Measurements from ENCODE around the gene SETD1A. TPM values are rescaled to one million over a fixed set of nuclear protein-coding genes. Genes with fewer than 3 reads are reported as not detected.

SETD1A gene
- total and polyA plus RNA-seq, 2 donors from 2014 or later = 4.8 to 18.8 TPM

GRCh38 chr16:30925632-30925987 is 31.9 kb upstream of the SETD1A start:
- Histone ChIP-seq H3K4me1 (ENCODE audit: control insufficient read depth in 2 of 3, insufficient read depth in 2 of 3, low read depth in 1 of 3, low read length in 3 of 3) (peaks cover 0 to 4% (median 2%) of the 10 kb centered on the region in 3 donors), H3K9me3 (ENCODE audit: control insufficient read depth in 2 of 3, insufficient read depth in 1 of 3, low read length in 3 of 3) (no peaks in the 10 kb centered on the region), H3K27ac (ENCODE audit: low read depth in 2 of 2, low read length in 2 of 2) (no peak overlapping the region), H3K9ac (ENCODE audit: low read length in 3 of 3) (no peak overlapping the region), H3K27me3 (ENCODE audit: control insufficient read depth, insufficient read depth, low read length) (no peaks in the 10 kb centered on the region), H3K4me3 (ENCODE audit: low read length in 3 of 3) (no peak overlapping the region), H3K36me3 (ENCODE audit: control insufficient read depth in 2 of 3, insufficient read depth in 3 of 3, low read length in 3 of 3) (peaks cover 0 to 2% (median 0%) of the 10 kb centered on the region in 3 donors)
- no peak for FAIRE-seq
- peak in 2 of 5 donors; percentile 68 to 78 for DNase-seq
- intact Hi-C loops (cut with DNase I) = no loop called here
- no peak for TF ChIP-seq CTCF (IDR thresholded peaks at IDR 0.05; ENCODE audit: borderline replicate concordance, extremely low read depth, insufficient read depth)

- TF ChIP-seq CTCF (IDR thresholded peaks at IDR 0.05; ENCODE audit: borderline replicate concordance, extremely low read depth, insufficient read depth) = no peak
- intact Hi-C loops (cut with DNase I) = no loop called here
- FAIRE-seq (no peak), DNase-seq (peak in 1 of 5 donors; percentile 58)
- Histone ChIP-seq H3K4me3 (ENCODE audit: low read length in 3 of 3) (no peak overlapping the region), H3K9ac (ENCODE audit: low read length in 3 of 3) (no peak overlapping the region), H3K4me1 (ENCODE audit: control insufficient read depth in 2 of 3, insufficient read depth in 2 of 3, low read depth in 1 of 3, low read length in 3 of 3) (peaks cover 0 to 4% (median 2%) of the 10 kb centered on the region in 3 donors), H3K36me3 (ENCODE audit: control insufficient read depth in 2 of 3, insufficient read depth in 3 of 3, low read length in 3 of 3) (peaks cover 2 to 8% (median 4%) of the 10 kb centered on the region in 3 donors), H3K9me3 (ENCODE audit: control insufficient read depth in 2 of 3, insufficient read depth in 1 of 3, low read length in 3 of 3) (no peaks in the 10 kb centered on the region), H3K27ac (ENCODE audit: low read depth in 2 of 2, low read length in 2 of 2) (no peak overlapping the region), H3K27me3 (ENCODE audit: control insufficient read depth, insufficient read depth, low read length) (no peaks in the 10 kb centered on the region)
These were observed 31.4 kb upstream of the SETD1A start for GRCh38 chr16:30925995-30926811.

DNA sequence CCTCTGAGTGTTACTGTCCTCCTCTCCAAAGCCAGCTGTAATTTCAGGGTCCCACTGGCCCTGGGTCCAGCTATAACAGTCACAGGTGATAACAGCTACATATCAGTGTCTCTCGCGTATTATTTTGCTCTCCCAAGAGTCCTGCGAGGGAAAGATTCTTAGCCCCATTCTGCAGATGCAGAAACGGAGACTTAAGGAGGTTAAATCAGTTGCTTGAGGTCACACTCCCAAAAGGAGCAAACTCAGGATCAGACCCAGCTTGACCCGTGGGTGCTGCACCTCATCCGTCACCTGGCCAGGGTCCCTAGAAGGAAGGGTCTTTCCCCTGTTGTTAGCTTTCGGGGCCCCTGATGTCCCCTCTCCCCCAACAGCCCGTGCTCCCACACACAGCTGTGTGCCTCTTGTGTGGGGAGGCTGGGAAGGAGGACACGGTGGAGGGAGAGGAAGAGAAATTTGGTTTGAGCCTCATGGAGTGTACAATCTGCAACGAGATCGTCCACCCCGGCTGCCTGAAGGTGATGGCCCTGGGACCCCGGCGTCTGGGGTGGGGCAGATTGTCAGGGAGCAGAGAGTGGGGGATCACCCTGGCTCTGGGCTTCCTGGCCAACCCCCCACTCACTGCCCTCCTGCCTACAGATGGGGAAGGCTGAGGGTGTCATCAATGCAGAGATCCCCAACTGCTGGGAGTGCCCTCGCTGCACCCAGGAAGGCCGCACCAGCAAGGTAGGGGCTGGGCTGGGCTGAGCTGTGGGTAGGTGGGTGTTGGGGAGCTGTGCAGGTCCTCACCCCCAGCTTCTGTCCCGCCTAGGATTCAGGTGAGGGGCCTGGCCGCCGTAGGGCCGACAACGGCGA is 30.4 kb upstream of the SETD1A start:
- DNase-seq (no peak), FAIRE-seq (no peak)
- Histone ChIP-seq H3K27ac (ENCODE audit: low read depth in 2 of 2, low read length in 2 of 2) (no peak overlapping the region), H3K9me3 (ENCODE audit: control insufficient read depth in 2 of 3, insufficient read depth in 1 of 3, low read length in 3 of 3) (no peaks in the 10 kb centered on the region), H3K9ac (ENCODE audit: low read length in 3 of 3) (no peak overlapping the region), H3K4me3 (ENCODE audit: low read length in 3 of 3) (no peak overlapping the region), H3K36me3 (ENCODE audit: control insufficient read depth in 2 of 3, insufficient read depth in 3 of 3, low read length in 3 of 3) (peaks cover 2 to 11% (median 7%) of the 10 kb centered on the region in 3 donors), H3K4me1 (ENCODE audit: control insufficient read depth in 2 of 3, insufficient read depth in 2 of 3, low read depth in 1 of 3, low read length in 3 of 3) (peaks cover 0 to 4% (median 0%) of the 10 kb centered on the region in 3 donors), H3K27me3 (ENCODE audit: control insufficient read depth, insufficient read depth, low read length) (no peaks in the 10 kb centered on the region)
- TF ChIP-seq CTCF (IDR thresholded peaks at IDR 0.05; ENCODE audit: borderline replicate concordance, extremely low read depth, insufficient read depth) = no peak
- intact Hi-C loops (cut with DNase I) = no loop called here

All from kidney (tissue), 14 donors.